PC-9 (cell line): Measurements from ENCODE around the gene HIF1AN.

Experiments
- EZH2 ChIP-seq: fragments of 200-600 bp; sonication (generic); IDR thresholded peaks from 2 replicates; pipeline ENCODE4 v1.8.0; 2017; ENCODE audit warnings: antibody characterized with exemption, low read depth
- TF ChIP-seq, protein P1 (sequence below): fragments of 200-600 bp; sonication (generic); conservative IDR thresholded peaks from 2 replicates; pipeline ENCODE4 v1.6.1; 2017; ENCODE audit warnings: mixed run types, antibody characterized with exemption, mild to moderate bottlenecking, moderate library complexity

- TF ChIP-seq, protein P1, sequence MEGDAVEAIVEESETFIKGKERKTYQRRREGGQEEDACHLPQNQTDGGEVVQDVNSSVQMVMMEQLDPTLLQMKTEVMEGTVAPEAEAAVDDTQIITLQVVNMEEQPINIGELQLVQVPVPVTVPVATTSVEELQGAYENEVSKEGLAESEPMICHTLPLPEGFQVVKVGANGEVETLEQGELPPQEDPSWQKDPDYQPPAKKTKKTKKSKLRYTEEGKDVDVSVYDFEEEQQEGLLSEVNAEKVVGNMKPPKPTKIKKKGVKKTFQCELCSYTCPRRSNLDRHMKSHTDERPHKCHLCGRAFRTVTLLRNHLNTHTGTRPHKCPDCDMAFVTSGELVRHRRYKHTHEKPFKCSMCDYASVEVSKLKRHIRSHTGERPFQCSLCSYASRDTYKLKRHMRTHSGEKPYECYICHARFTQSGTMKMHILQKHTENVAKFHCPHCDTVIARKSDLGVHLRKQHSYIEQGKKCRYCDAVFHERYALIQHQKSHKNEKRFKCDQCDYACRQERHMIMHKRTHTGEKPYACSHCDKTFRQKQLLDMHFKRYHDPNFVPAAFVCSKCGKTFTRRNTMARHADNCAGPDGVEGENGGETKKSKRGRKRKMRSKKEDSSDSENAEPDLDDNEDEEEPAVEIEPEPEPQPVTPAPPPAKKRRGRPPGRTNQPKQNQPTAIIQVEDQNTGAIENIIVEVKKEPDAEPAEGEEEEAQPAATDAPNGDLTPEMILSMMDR, result no peak
- TF ChIP-seq EZH2, result no peak
These were observed 417 bp upstream of the HIF1AN start for GRCh38 chr10:100535338-100535714.
